Measurements from ENCODE around the gene KRI1. TPM values are rescaled to one million over a fixed set of nuclear protein-coding genes. Genes with fewer than 3 reads are reported as not detected.

The KRI1 gene
- 8.8 and 10.8 TPM in 2 replicates for total RNA-seq

GRCh38 chr19:10565567-10566407 lies at the start of gene KRI1:
TSS of gene KRI1 (minus strand) at chr19:10566010. CDS start at chr19:10565999, 11 bp downstream.

GRCh38 chr19:10587022-10587838 lies 21.4 kb upstream of the KRI1 start, which contains the start of gene AP1M2:
TSS of gene AP1M2 (minus strand) at chr19:10587312. CDS start at chr19:10587231, 81 bp downstream.

GRCh38 chr19:10568826-10569651 lies 3.2 kb upstream of the KRI1 start, which contains the start of gene CDKN2D:
TSS of gene CDKN2D (minus strand) at chr19:10568979. CDS start at chr19:10568653, 326 bp downstream.

GRCh38 chr19:10543420-10544241 lies 22.2 kb downstream of the KRI1 start, which contains the start of gene ATG4D:
TSS of gene ATG4D (plus strand) at chr19:10543904. CDS start at chr19:10544091, 187 bp downstream.

GRCh38 chr19:10517361-10517759 lies 48.5 kb downstream of the KRI1 start, which contains the start of gene S1PR5:
TSS of gene S1PR5 (minus strand) at chr19:10517447. CDS start at chr19:10515011, 2,436 bp downstream.

Small RNA genes lying within 50 kb of the gene (small RNA-seq; reads per million reads assigned to genes)
- gene MIR1238 (not detected), gene RNU7-140P (not detected)

Other genes with a start within 250 kb of the KRI1 start
- 11.4 and 15.6 TPM in 2 replicates for gene FDX2, start 250.0 kb downstream of the KRI1 start, total RNA-seq
- gene RAVER1, start 232.5 kb downstream of the KRI1 start, total RNA-seq = 6.2 and 14.1 TPM in 2 replicates
- gene ICAM3, start 226.4 kb downstream of the KRI1 start, total RNA-seq = 8.4 and 11.4 TPM in 2 replicates
- 63.9 and 75.5 TPM in 2 replicates for gene TYK2, start 185.4 kb downstream of the KRI1 start, total RNA-seq
- 153 and 160 TPM in 2 replicates for gene CDC37, start 162.5 kb downstream of the KRI1 start, total RNA-seq
- gene PDE4A, start 145.5 kb downstream of the KRI1 start, total RNA-seq = 5.1 and 6.1 TPM in 2 replicates
- 65.4 and 67.6 TPM in 2 replicates for gene KEAP1, start 62.7 kb downstream of the KRI1 start, total RNA-seq
- gene S1PR5, start 48.6 kb downstream of the KRI1 start, total RNA-seq = 0.20 and 0.37 TPM in 2 replicates
- gene ATG4D, start 22.1 kb downstream of the KRI1 start, total RNA-seq = 13.3 and 14.3 TPM in 2 replicates
- gene CDKN2D, start 3.0 kb upstream of the KRI1 start, total RNA-seq = 4.8 and 5.9 TPM in 2 replicates
- not detected in 2 replicates for gene AP1M2, start 21.3 kb upstream of the KRI1 start, total RNA-seq
- gene SLC44A2, start 59.5 kb upstream of the KRI1 start, total RNA-seq = 10.4 and 13.6 TPM in 2 replicates
- 133 and 210 TPM in 2 replicates for gene ILF3, start 88.3 kb upstream of the KRI1 start, total RNA-seq
- gene QTRT1, start 135.4 kb upstream of the KRI1 start, total RNA-seq = 45.0 and 50.0 TPM in 2 replicates
- 110 and 121 TPM in 2 replicates for gene DNM2, start 152.1 kb upstream of the KRI1 start, total RNA-seq